ENCODE measurements around the gene VSIG10L.

VSIG10L gene

DNA sequence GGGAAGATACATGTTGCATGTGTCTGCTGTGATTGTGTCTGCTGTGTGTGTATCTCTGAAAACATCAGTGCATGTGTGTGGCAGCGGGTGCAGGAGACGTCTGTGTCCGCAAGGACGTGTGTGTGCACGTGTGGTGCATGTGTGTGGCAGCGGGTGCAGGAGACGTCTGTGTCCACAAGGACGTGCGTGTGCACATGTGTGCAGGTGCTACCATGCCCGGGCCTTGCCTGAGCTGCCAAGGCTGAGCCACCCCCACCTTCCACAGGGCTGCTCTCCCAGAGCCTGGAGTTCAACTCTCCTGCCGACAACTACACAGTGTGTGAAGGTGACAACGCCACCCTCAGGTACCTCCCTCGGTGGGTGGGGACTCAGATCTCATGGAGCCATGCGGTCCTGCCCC is 20.1 kb downstream of the VSIG10L start:
- no peak for DNase-seq (ENCODE audit: low read depth in 2 of 2)
- TF ChIP-seq, protein P1, sequence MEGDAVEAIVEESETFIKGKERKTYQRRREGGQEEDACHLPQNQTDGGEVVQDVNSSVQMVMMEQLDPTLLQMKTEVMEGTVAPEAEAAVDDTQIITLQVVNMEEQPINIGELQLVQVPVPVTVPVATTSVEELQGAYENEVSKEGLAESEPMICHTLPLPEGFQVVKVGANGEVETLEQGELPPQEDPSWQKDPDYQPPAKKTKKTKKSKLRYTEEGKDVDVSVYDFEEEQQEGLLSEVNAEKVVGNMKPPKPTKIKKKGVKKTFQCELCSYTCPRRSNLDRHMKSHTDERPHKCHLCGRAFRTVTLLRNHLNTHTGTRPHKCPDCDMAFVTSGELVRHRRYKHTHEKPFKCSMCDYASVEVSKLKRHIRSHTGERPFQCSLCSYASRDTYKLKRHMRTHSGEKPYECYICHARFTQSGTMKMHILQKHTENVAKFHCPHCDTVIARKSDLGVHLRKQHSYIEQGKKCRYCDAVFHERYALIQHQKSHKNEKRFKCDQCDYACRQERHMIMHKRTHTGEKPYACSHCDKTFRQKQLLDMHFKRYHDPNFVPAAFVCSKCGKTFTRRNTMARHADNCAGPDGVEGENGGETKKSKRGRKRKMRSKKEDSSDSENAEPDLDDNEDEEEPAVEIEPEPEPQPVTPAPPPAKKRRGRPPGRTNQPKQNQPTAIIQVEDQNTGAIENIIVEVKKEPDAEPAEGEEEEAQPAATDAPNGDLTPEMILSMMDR (IDR thresholded peaks at IDR 0.05; ENCODE audit: low read depth, low read length), result no peak
- no peak overlapping the region for H3K4me3 ChIP-seq (replicated peaks in 1 of 2; ENCODE audit: low read depth in 2 of 2, low read length in 2 of 2)

DNA sequence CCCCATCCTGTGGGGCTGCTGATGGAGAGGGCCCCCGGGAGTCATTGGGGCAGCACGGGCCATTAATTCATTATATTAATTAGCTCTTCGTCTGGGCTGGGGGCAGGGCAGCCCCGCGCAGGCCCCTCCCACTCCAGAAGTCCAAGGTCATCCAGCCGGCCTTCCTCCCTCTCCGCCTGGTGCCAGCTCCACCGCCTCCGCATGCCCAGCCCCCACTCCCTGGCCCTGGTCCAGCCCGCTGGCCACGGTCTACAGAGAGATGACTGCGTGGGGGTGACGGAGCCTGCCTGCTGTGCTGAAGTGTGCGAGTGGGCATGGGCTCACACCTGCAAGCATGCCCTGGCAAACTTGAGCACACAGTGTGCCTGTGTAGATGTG is 21.7 kb downstream of the VSIG10L start:
- DNase-seq (ENCODE audit: low read depth in 2 of 2), result no peak
- TF ChIP-seq, protein P1 (IDR thresholded peaks at IDR 0.05; ENCODE audit: low read depth, low read length), result no peak
- H3K4me3 ChIP-seq (replicated peaks in 1 of 2; ENCODE audit: low read depth in 2 of 2, low read length in 2 of 2), result no peak overlapping the region

DNA sequence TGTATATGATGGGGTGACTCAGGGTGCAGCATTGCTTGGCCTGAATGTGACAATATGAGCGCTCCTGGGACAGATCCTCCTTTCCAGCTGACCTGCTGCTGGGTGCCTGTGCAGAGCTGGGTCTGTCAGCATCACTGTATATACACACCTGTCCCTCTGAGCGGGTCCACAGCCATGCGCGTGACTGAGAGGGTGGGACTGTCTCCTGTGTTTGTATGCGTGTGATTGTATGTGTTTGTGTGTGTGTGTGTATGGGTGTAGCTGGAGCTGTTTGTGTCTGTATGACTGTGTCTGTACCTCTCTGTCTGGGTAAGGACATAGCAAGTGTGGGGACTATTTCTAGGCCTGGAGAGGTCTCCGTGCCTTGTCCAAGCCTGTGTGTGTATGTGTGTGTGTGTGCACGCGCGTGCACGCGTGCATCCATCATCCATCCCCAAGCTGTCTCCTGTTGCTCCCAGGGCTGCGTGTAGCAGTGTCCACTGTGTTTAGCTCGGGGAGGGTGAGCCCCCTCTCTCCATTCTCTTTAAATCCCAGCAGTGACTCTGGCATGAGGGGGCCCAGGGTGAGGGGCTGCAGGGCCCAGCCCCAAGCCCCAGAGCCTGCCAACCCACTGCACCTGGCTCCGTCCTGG is 22.2 kb downstream of the VSIG10L start:
- TF ChIP-seq, protein P1 (IDR thresholded peaks at IDR 0.05; ENCODE audit: low read depth, low read length), result no peak
- no peak for DNase-seq (ENCODE audit: low read depth in 2 of 2)
- no peak overlapping the region for H3K4me3 ChIP-seq (replicated peaks in 1 of 2; ENCODE audit: low read depth in 2 of 2, low read length in 2 of 2)

DNA sequence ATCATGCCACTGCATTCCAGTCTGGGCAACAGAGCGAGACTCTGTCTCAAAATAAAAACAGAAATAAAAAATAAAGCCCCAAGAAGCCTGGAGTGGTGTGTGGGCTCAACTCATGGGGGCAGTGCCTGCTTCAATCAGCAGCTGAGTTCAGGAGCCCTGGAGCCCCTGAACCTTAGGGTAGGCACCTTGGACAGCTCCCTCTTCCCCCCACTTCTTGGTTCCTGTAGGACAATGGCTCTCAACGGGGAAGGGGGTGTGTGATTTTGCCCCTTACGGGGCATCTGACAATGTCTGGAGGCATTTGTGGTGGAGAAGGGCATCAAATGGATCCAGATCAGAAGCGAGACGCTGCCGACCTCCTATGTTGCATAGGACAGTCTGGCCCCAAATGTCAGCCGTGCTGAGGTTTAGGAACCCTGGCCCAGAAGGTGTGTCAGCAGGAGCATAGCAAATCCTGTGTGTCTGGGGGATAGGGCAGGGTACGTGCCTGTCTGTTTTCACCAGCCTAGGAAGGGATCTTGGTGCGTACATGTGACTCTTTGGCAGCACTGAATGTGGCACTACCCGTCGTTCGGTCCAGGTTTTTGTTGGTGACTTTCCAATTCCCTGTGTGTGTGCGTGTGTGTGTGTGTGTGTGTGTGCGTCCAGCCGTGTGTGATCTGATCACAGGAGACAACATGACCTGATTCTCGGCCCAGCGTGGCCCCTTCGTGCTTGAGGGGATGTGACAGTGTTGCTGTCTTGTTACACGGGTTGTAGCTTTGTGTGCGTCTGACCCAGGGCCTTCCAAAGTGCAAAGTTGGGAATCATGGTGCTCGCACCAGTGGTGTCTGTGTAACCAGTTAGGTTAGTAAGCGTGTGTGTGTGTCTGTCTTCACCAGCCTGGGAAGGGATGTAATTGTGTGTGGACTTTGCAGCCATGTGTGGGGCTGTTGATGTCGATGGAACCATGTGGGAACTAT is 23.0 kb downstream of the VSIG10L start:
- TF ChIP-seq, protein P1 (IDR thresholded peaks at IDR 0.05; ENCODE audit: low read depth, low read length), result no peak

DNA sequence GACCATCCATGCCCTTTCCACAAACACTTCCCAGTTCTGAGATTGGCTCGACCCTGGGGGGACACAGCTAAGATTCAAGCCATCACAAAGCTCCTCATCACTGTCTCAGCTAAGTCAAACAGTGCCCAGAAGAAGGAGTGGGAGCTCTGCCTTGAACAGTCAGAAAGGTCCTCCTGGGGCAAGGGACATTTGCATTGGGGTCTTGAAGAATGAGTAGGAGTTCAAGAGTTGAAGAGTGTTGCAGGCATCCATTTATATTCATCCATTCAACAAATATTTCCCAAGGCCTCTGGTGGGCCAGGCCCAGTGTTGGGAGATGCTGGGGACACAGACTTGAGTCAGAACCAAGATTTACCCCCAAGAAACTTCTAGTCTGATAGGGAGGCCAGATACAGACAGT is 24.0 kb downstream of the VSIG10L start:
- TF ChIP-seq, protein P1 (IDR thresholded peaks at IDR 0.05; ENCODE audit: low read depth, low read length), result no peak
- no peak for DNase-seq (ENCODE audit: low read depth in 2 of 2)
- no peak overlapping the region for H3K4me3 ChIP-seq (replicated peaks in 1 of 2; ENCODE audit: low read depth in 2 of 2, low read length in 2 of 2)

More for the DNA sequence above, 23.0 kb downstream of the VSIG10L start:
- DNase-seq (ENCODE audit: low read depth in 2 of 2), result no peak
- no peak overlapping the region for H3K4me3 ChIP-seq (replicated peaks in 1 of 2; ENCODE audit: low read depth in 2 of 2, low read length in 2 of 2)

DNA sequence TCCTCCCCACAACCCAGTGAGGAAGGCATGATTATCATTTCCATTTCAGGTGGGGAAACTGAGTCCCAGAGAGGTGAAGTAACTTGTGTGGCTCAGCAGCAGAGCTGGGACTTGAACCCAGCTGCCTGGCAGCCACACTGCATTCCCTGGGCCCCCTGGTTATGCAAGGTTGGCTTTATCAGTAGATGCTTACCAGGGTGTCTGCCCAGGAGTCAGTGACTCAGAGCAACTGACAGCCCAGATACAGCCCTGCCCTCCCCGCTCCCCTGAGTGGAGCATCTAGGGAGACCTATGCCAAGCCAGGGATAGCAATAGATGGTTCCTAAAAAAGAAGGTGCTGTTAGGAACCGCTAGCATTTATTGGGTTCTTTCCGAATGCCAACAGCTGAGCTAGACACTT is 24.6 kb downstream of the VSIG10L start:
- TF ChIP-seq, protein P1 (IDR thresholded peaks at IDR 0.05; ENCODE audit: low read depth, low read length), result no peak
- DNase-seq (ENCODE audit: low read depth in 2 of 2), result no peak
- no peak overlapping the region for H3K4me3 ChIP-seq (replicated peaks in 1 of 2; ENCODE audit: low read depth in 2 of 2, low read length in 2 of 2)
